Brain microvascular endothelial cell (primary cell): Measurements from ENCODE around the gene PAX2.

Experiments
- DNase-seq: peaks from one replicate; pipeline ENCODE4 v3.0.0-alpha.2; 2020
- H3K27ac ChIP-seq: fragments of 250-450 bp; sonication (Bioruptor Pico); 2 replicates; pipeline ENCODE4 v1.5.1; 2020; ENCODE audit warnings: mild to moderate bottlenecking, moderate library complexity
- H3K27me3 ChIP-seq: fragments of 250-450 bp; sonication (Bioruptor Pico); replicated peaks from 2 replicates; pipeline ENCODE4 v1.5.1; 2020; ENCODE audit warnings: mild to moderate bottlenecking
- H3K36me3 ChIP-seq: fragments of 250-450 bp; sonication (Bioruptor Pico); replicated peaks from 2 replicates; pipeline ENCODE4 v1.5.1; 2020; ENCODE audit warnings: mild to moderate bottlenecking
- H3K4me3 ChIP-seq: 2 replicates; pipeline ENCODE4 v1.5.1; 2011; ENCODE audit warnings: low read depth, mild to moderate bottlenecking, control low read depth, low read length, moderate library complexity
- in situ Hi-C: cut with HindIII; loops from 2 replicates; pipeline ENCODE4 v1.10.0; 2017; ENCODE audit warnings: low sequenced_read_pairs, low pct_ligation_motif_present
- TF ChIP-seq, protein P1 (sequence below): IDR thresholded peaks from 2 replicates; pipeline ENCODE4 v1.5.1; 2011; ENCODE audit warnings: low read depth, mild to moderate bottlenecking, moderate library complexity, low read length, control low read depth, inconsistent platforms; ENCODE audit errors: missing control alignments

The PAX2 gene

DNA sequence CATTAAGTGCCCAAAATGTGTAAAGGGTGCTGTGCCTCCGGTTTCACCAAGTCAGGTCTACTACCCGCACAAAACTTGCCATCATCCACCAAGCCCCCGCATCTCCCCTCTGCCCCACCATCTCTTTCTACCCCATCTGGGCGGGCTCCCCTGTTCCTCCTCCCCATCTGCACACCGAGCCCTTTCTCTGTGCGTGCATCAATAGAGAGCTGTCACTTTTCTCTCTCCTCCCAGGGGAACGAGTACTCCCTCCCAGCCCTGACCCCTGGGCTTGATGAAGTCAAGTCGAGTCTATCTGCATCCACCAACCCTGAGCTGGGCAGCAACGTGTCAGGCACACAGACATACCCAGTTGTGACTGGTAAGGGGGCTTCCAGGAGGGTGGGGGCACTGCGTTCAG, 63.5 kb downstream of the PAX2 start:
- peaks cover 19% of the 10 kb centered on the region for H3K27me3 ChIP-seq
- in situ Hi-C loops = no loop called here
- no peak overlapping the region for H3K27ac ChIP-seq
- DNase-seq = no peak
- TF ChIP-seq, protein P1, sequence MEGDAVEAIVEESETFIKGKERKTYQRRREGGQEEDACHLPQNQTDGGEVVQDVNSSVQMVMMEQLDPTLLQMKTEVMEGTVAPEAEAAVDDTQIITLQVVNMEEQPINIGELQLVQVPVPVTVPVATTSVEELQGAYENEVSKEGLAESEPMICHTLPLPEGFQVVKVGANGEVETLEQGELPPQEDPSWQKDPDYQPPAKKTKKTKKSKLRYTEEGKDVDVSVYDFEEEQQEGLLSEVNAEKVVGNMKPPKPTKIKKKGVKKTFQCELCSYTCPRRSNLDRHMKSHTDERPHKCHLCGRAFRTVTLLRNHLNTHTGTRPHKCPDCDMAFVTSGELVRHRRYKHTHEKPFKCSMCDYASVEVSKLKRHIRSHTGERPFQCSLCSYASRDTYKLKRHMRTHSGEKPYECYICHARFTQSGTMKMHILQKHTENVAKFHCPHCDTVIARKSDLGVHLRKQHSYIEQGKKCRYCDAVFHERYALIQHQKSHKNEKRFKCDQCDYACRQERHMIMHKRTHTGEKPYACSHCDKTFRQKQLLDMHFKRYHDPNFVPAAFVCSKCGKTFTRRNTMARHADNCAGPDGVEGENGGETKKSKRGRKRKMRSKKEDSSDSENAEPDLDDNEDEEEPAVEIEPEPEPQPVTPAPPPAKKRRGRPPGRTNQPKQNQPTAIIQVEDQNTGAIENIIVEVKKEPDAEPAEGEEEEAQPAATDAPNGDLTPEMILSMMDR = no peak
- H3K4me3 ChIP-seq = no peak overlapping the region
- no peaks in the 10 kb centered on the region for H3K36me3 ChIP-seq

DNA sequence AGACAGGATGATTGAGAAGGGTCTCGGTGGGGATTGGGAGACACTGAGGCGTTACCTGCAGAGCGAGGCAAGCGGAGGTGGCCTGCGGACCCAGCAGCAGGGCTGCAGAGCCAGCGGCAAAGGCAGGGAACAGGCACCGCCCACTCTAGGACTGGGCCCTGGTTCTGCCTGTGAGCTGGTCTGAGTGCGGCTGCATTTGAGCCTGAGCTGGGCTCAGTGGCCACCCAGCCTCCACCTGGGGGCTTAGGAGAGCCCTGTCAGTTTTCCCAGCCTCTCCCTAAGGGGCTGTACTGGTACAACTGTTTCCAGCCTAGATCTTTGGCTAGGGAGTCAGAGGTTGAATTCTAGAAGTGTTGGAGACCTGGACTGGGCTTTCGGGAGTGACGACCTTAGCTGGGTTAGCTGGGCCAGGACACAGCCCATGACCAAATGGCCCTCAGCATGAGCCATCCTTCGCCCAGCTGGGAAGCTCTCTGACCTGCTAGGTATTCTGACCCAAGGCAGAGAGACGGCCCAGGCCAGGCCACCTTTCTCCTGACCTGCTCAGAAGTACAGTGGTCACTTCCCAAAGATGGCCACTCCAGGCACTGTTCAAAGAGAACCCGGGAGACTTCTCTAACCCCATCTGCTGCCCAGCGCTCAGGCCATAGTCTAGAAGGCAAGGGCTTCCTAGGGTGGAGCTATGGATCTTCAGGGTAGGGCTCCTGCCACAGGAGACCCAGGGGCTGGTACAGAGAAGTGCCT, 64.9 kb downstream of the PAX2 start:
- in situ Hi-C loops = no loop called here
- DNase-seq = no peak
- Histone ChIP-seq H3K36me3 (no peaks in the 10 kb centered on the region), H3K27ac (no peak overlapping the region), H3K27me3 (peaks cover 19% of the 10 kb centered on the region), H3K4me3 (no peak overlapping the region)
- TF ChIP-seq, protein P1 = no peak

DNA sequence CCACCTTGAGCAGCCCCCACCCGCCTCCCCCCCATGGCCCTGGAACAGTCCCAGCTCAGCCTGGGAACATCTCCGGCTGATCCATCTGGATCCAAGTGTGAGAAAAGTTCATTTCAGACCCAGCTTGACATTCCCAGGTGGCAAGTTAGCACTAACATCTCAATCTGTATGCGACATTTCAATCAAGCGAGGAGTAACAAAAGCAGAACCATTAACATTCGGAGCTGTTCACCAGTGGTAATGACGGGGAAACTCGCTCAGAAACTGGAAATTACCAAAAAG, 65.4 kb downstream of the PAX2 start:
- DNase-seq = no peak
- in situ Hi-C loops = no loop called here
- Histone ChIP-seq H3K4me3 (no peak overlapping the region), H3K36me3 (no peaks in the 10 kb centered on the region), H3K27me3 (peaks cover 23% of the 10 kb centered on the region), H3K27ac (no peak overlapping the region)
- TF ChIP-seq, protein P1 = no peak

DNA sequence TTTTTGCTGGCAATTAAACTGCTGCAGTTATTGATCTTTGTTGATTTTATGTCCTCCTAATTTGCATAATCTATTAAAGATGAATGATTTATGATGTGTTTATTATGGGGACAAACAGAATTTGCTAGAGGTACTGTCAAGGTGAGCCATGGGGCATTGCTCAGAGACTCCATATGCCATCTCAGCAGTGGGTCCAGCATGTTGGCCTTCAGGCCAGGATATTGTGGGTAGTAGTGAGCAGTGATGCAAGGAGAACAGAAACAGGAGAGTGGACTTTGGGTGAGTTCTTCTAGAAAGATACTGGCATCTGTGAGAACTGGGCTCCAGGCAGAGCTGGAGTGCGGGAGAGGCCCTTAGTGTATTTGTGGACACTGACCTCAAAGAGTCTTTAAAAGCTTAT, 65.9 kb downstream of the PAX2 start:
- no peak overlapping the region for H3K4me3 ChIP-seq
- TF ChIP-seq, protein P1 = no peak
- peaks cover 25% of the 10 kb centered on the region for H3K27me3 ChIP-seq
- in situ Hi-C loops = no loop called here
- H3K27ac ChIP-seq = no peak overlapping the region
- DNase-seq = no peak
- H3K36me3 ChIP-seq = no peaks in the 10 kb centered on the region

DNA sequence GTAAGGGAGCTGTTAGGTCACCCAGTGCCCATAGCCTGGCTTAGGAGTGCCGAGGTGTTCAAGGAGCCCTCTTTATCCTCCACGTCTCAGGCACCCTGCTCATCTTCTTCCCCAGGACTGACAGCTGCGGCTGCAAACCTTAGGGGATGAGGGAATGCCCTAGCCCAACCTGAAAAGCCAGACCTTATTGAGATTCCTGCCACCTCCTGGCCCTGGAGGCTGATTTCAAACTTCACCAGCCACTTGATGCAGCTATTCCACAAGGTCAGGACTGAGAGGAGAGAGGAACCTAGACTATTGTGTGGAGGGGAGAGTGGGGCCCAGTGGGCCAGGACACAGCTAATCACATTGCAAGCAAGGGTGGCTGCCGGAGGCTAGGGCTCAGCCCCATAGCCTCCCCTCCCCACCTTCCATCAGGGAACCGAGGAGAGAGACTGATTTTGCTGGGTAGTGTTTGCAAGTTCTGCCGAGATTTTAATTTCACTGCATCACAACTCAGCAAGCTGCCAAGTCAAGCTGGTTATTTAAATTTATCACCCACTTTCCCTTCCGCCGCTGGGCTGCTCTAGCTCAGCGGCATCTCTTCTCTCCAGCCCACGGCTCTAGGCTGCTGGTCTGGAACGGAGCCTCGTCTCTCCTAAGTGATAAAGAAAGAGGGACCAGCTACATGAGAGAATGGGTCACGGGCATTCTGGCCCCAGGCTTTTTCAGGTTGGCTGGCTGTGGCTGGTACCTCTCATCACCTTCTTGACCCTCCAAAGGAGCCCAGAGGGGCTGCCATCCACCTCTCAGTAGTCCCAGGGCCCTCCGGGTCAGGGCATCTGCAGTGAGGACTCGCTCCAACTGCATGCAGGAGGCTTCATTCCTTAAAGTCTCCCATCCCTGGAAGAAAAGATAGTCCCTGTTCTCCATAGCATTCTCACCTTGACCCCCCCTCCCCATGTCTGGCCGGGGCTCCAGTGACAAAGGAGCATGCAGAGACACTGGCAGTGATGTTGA, 66.7 kb downstream of the PAX2 start:
- in situ Hi-C loops = no loop called here
- Histone ChIP-seq H3K4me3 (no peak overlapping the region), H3K27ac (no peak overlapping the region), H3K27me3 (peaks cover 26% of the 10 kb centered on the region), H3K36me3 (no peaks in the 10 kb centered on the region)
- no peak for DNase-seq
- TF ChIP-seq, protein P1 = no peak
